KMS-11 (cell line): ENCODE data around the gene ACTR6.

Experiments used
- H2AFZ ChIP-seq: fragments of 200-600 bp; sonication (generic); 2 replicates; pipeline ENCODE4 v1.6.1; 2016; ENCODE audit warnings: antibody characterized with exemption, mixed run types, low read depth
- H3K27ac ChIP-seq: fragments of 200-600 bp; sonication (generic); 2 replicates; pipeline ENCODE4 v1.6.1; 2016; ENCODE audit warnings: mild to moderate bottlenecking, mixed run types
- H3K27me3 ChIP-seq: fragments of 200-600 bp; sonication (generic); 2 replicates; pipeline ENCODE4 v1.6.1; 2017; ENCODE audit warnings: mild to moderate bottlenecking, low read depth, mixed run types, moderate library complexity; ENCODE audit not compliant: insufficient read depth
- H3K36me3 ChIP-seq: fragments of 200-600 bp; sonication (generic); 2 replicates; pipeline ENCODE4 v1.6.1; 2017; ENCODE audit warnings: mild to moderate bottlenecking, mixed run types; ENCODE audit not compliant: insufficient read depth
- H3K4me1 ChIP-seq: fragments of 200-600 bp; sonication (generic); 2 replicates; pipeline ENCODE4 v1.6.1; 2016; ENCODE audit warnings: mild to moderate bottlenecking, low read depth, mixed run types; ENCODE audit not compliant: poor library complexity, severe bottlenecking
- H3K4me2 ChIP-seq: fragments of 200-600 bp; sonication (generic); 2 replicates; pipeline ENCODE4 v1.7.0; 2016; ENCODE audit warnings: mild to moderate bottlenecking, mixed run types
- H3K4me3 ChIP-seq: fragments of 200-600 bp; sonication (generic); IDR thresholded peaks from 2 replicates; pipeline ENCODE4 v1.6.1; 2017; ENCODE audit warnings: low read depth, low read length, mixed read lengths; ENCODE audit not compliant: insufficient read depth
- H3K79me2 ChIP-seq: fragments of 200-600 bp; sonication (generic); 2 replicates; pipeline ENCODE4 v1.6.1; 2016; ENCODE audit warnings: low read depth, mixed run types; ENCODE audit not compliant: insufficient read depth
- H3K9ac ChIP-seq: fragments of 200-600 bp; sonication (generic); 2 replicates; pipeline ENCODE4 v1.6.1; 2016; ENCODE audit warnings: mild to moderate bottlenecking, mixed run types
- H4K20me1 ChIP-seq: fragments of 200-600 bp; sonication (generic); 2 replicates; pipeline ENCODE4 v1.6.1; 2016; ENCODE audit warnings: mild to moderate bottlenecking, mixed run types; ENCODE audit not compliant: insufficient read depth
- TF ChIP-seq, protein P1 (sequence below): fragments of 200-600 bp; sonication (generic); conservative IDR thresholded peaks from 2 replicates; pipeline ENCODE4 v1.6.1; 2017; ENCODE audit warnings: low read depth, mild to moderate bottlenecking, antibody characterized with exemption, low read length, moderate library complexity, mixed read lengths

Gene ACTR6

GRCh38 chr12:100238801-100239200 is 38.2 kb downstream of the ACTR6 start:
- H3K27me3 ChIP-seq: no peaks in the 10 kb centered on the region
- TF ChIP-seq, protein P1, sequence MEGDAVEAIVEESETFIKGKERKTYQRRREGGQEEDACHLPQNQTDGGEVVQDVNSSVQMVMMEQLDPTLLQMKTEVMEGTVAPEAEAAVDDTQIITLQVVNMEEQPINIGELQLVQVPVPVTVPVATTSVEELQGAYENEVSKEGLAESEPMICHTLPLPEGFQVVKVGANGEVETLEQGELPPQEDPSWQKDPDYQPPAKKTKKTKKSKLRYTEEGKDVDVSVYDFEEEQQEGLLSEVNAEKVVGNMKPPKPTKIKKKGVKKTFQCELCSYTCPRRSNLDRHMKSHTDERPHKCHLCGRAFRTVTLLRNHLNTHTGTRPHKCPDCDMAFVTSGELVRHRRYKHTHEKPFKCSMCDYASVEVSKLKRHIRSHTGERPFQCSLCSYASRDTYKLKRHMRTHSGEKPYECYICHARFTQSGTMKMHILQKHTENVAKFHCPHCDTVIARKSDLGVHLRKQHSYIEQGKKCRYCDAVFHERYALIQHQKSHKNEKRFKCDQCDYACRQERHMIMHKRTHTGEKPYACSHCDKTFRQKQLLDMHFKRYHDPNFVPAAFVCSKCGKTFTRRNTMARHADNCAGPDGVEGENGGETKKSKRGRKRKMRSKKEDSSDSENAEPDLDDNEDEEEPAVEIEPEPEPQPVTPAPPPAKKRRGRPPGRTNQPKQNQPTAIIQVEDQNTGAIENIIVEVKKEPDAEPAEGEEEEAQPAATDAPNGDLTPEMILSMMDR: no peak
- H3K4me2 ChIP-seq: no peak overlapping the region
- H2AFZ ChIP-seq: no peak overlapping the region
- no peak overlapping the region for H3K9ac ChIP-seq
- no peak overlapping the region for H3K27ac ChIP-seq
- H4K20me1 ChIP-seq: no peaks in the 10 kb centered on the region
- H3K4me1 ChIP-seq: no peaks in the 10 kb centered on the region
- no peak overlapping the region for H3K4me3 ChIP-seq
- H3K79me2 ChIP-seq: no peaks in the 10 kb centered on the region
- H3K36me3 ChIP-seq: no peaks in the 10 kb centered on the region

DNA sequence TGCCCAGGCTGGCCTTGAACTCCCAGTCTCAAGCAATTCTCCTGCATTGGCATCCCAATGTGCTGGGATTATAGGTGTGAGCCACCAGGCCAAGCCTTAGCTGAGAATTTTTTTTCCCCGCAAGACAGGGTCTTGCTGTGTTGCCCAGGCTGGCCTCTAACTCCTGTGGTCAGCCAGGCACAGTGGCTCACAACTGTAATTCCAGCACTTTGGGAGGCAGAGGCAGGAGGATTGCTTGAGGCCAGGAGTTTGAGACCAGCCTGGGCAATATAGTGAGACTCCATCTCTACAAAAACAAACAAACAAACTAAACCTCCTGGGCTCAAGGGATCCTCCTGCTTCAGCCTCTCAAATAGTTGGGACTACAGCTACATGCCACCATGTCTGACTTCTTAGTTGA is 39.0 kb downstream of the ACTR6 start:
- H3K9ac ChIP-seq: no peak overlapping the region
- H3K4me1 ChIP-seq: no peaks in the 10 kb centered on the region
- no peaks in the 10 kb centered on the region for H3K27me3 ChIP-seq
- H3K4me3 ChIP-seq: no peak overlapping the region
- H3K27ac ChIP-seq: no peak overlapping the region
- no peak overlapping the region for H2AFZ ChIP-seq
- no peak overlapping the region for H3K4me2 ChIP-seq
- H3K79me2 ChIP-seq: no peaks in the 10 kb centered on the region
- no peaks in the 10 kb centered on the region for H3K36me3 ChIP-seq
- no peaks in the 10 kb centered on the region for H4K20me1 ChIP-seq
- TF ChIP-seq, protein P1: no peak

- Histone ChIP-seq H3K9ac (no peak overlapping the region), H3K4me1 (no peaks in the 10 kb centered on the region), H2AFZ (no peak overlapping the region), H3K27me3 (no peaks in the 10 kb centered on the region), H4K20me1 (no peaks in the 10 kb centered on the region), H3K27ac (no peak overlapping the region), H3K79me2 (no peaks in the 10 kb centered on the region), H3K4me2 (no peak overlapping the region), H3K36me3 (no peaks in the 10 kb centered on the region), H3K4me3 (no peak overlapping the region)
- TF ChIP-seq, protein P1: no peak
Measured at GRCh38 chr12:100243137-100243536, 42.5 kb downstream of the ACTR6 start.

DNA sequence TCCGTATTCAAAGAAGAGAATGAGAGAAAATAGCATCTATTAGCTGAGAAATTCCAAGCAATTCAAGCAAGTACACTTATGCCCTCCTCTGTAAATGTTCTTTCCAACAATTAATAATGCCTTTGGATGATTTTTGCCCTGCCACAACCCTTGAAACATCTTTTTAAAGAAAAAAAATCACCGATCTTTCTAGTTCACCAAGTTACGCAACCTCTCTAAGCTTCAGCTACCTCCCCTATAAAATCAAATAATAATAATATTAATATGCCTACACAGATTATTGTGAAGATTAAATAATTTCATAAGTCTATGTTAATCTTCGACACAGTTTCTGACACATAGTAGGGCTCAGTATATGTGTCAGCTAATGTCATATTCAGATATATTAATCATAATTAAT is 47.1 kb downstream of the ACTR6 start:
- no peak overlapping the region for H3K9ac ChIP-seq

More for the DNA sequence above, 47.1 kb downstream of the ACTR6 start:
- Histone ChIP-seq H3K36me3 (no peaks in the 10 kb centered on the region), H4K20me1 (no peaks in the 10 kb centered on the region), H3K27ac (no peak overlapping the region), H3K4me2 (no peak overlapping the region), H3K79me2 (no peaks in the 10 kb centered on the region), H2AFZ (no peak overlapping the region), H3K4me1 (no peaks in the 10 kb centered on the region), H3K27me3 (no peaks in the 10 kb centered on the region), H3K4me3 (no peak overlapping the region)
- TF ChIP-seq, protein P1: no peak
